Measurements from ENCODE around the gene MBD2.

MBD2 gene

DNA sequence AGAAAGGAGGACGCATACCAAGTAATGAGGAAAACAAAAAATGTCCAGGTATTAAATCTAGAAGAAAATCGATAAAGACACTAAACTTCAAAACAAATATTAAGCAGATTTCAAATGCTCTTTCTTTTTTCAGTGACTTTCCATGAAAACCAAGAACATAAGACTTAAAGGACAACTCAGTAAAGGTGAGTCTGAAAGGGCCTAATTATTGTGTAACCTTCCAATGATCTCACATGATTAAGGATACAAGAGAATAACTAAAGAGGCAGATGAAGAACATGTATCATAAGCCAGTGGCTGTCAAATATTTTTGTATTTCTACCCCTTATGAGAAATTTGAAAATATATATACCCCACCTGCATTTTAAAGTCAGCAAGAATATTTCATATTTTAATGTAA lies 30.7 kb downstream of the MBD2 start:
- DNase-seq: no peak

DNA sequence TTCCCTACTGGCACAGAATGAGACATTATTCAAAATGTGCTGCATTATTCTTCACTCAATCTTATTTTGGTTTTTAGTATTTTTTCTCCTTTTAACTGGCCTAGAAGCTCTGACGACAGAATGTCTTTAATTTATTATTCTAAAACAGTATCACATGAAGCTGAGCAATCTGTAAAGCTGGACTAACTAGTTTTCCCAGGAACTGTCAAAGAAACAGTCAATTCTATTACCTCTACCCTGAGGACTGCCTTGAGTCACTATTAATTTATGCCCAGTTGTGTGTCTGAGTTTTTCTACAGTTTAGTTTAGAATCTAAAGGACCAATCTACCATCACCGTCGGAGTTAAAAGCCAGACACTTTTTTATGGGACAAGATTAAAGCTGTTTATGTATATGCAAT lies 31.6 kb downstream of the MBD2 start:
- DNase-seq: no peak

DNA sequence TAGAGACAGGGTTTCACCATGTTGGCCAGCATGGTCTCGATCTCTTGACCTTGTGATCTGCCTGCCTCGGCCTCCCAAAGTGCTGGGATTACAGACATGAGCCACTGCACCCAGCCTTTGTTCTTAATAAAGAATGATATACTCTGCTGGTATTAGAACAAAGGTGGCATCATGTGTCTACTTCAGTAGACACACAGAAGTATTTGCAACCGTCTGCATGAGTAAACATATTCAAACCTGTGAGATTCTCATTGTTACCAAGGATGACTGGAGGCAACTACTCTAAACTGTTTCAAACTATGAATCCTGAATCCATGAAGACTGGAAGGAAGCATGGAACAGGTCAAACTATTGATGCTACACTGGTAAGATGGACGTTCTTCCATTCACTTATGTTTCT lies 32.1 kb downstream of the MBD2 start:
- DNase-seq: no peak

DNA sequence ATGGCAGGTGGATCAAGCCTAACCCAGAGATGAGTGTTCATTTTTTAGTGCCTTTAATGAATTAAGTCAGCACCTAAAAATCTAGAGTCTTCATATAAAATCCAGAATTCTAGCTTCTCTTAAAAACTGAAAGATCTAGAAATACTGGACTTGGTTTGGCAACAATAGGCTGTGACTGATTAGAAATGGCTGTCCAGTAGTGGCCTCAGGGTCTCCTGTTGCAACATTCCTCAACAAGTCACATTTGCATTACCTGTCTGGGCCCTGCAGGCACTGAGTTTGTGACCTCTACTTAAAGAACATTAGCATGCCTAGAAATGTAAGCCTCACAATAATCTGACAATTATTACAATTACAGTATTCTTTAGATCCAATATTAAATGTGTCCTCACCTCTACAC lies 33.1 kb downstream of the MBD2 start:
- DNase-seq: no peak

DNA sequence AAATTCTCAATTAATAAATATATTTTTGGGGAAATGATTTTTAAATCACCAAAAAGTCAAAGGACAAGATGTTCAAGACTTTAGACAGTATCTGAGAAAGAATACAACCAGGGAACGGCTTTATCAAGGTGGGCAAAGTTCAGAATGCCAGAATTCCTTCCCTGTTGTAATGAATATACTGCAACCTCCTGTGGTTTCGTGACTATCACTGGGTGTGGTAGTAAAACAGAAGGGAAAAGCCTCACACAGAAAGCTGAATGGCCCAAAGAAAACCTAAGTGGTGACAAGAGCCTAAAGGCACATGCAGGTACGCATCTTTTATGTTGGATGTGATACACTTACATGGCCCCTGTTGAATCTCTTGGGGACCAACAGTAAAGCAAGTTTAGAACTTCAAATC lies 37.1 kb downstream of the MBD2 start:
- no peak for DNase-seq

DNA sequence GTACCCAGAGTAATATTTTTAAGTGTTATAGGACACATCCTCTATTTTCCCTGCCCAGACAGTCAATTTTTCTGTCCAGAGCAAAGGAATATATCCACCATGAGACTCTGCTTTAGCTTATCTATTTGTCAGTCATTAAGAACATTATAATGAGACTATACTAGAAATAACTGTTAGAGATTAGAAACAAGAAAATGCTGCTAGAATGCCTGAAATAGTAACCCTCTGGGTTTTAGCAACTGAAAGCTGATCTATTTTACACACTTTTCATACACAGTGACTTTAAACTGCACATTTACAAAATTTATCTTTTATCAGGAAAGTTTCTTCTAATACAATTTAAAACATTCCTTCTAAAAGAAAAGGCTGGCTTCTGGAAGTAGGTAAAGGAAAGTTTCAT lies 39.6 kb downstream of the MBD2 start:
- DNase-seq: no peak

DNA sequence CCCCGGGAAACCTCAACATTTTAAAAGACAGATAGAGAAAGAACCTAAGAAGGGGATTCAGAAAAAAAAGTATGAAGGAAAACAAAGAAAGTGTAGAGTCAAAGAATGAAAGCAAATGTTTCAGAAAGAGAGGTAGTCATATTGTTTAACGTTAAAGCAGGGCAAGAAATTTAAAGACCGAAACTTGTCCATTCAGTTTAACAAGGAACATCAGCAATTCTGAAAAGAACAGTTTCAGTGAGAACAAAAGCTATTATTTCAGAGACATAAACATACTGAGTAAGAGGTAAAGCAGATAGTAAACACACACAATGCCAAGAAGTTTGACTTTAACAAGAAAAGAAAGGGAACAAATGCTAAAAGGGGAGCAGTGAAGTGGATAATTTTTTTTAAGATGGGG lies 41.1 kb downstream of the MBD2 start:
- no peak for DNase-seq

DNA sequence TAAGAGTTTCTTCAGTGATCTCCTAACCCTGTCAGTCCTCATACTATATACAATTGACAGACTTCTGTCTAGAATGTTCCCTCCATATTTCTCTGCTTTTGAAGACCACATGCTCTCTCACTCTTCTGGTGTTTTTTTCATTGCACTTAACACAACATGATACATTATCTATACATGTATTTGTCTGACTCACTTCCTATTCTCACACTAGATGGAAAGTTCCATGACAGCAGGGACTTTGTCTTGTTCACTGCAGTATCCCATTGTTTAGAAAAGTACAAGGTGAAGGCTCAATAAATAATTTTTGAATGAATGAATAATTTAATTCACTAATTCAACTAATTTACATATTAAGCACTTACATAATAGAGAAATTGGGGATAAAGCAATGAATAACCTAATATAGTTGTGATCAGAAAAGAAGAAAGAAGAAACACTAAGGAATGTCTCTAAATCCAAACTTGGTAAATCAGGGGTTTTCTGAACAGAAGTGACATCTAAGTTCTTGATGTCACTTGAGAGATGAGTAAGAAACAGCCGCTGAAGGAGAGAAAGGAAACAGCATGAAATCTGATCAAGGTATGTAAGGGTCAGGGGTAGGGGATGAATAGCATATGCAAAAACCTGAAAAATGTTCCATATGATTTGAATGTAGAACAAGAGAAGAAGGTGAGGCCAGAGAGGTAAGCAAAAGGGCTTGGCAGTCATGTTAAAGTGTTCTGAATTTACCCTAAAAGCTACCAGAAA lies 42.4 kb downstream of the MBD2 start:
- DNase-seq: no peak

DNA sequence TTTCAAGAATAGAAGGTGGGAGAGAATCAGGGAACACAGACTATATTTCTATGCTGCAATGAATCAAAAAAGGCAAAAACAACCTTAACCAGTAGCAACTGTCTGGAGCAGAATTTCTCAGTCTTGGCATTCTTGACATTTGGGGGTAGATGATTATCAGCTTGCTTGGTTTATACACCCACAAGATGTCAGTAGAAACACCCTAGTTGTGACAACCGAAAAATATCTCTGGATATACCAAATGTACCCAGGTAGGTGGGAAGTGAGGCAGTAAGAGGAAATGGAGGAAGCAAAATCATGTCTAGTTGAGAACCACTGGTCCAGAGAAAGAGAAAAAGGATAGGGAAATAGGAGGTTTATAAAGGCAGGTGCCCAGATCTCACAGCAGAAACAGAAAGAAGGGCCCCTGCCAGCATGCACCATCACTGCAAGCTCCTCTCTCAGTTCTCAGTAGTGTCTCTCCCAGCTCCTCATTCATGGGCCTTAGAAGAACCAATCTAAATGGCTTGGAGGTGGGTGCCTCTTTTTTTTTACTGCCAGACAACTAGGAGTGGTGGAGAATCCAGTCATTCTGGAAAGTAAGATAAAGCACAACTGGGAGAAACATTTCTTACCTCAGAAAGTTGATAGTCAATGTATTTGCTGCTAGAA lies 50.4 kb downstream of the MBD2 start:
- no peak for DNase-seq

DNA sequence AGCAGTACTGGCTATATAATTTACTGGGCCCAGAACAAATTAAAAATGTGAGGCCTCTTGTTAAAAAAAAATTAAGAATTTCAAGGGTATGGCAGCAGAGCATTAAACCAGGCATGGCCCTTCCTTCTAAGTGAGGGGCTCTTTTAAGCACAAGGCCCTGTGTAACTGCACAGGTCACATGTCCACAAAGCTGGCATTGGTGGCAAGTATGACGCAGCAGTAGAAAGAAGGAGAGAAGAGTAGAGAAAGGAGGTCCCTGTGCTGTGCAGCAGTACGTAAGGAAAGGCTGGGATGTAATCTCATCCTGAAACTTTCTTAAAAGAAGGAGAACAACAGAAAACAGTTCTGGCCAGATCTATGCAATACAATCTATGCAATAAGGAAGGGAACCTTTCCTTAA lies 51.2 kb downstream of the MBD2 start:
- DNase-seq: no peak

DNA sequence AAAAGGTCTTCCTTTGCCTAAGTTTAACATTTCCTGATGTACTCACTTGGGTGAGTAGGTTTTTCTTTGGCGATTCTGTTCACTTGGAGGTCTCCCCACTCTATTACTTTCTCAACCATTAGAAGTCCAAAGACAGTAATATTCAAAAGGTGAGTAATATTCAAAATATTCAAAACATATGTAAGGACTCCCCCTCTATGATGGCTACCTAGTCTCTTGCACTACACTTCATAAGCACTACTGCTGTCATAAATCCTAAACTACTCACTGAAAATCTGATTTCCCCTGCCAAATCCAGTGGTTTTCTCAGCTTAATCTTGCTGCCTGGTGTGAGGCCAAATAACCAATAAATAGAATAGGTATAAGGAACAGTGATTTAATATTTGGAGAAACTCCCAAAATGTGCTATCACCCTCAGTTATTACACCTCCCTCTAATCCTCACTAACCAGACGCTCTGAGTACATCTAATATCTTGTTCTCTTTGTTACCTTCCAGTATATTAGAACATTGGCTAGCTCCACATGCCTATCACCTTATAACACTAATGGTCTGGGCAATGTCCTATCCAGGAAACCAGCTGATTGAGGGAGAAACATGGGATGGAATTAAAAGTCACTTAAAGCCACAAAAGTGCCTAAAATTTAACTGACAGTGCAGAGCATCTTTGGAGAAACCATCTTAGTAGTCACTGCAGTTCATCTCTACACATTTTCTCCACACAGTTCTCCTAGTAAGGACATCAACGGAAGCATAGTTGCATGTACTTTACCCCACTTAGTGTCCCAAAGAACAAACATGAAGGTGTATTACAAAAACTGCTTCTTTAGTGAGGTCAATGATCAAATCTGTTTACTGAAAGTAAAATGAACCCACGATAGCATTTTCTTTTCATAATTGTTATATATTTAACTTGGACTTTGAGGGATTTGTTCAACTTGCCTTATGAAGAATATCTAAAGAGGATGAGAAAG lies 54.8 kb downstream of the MBD2 start:
- no peak for DNase-seq

DNA sequence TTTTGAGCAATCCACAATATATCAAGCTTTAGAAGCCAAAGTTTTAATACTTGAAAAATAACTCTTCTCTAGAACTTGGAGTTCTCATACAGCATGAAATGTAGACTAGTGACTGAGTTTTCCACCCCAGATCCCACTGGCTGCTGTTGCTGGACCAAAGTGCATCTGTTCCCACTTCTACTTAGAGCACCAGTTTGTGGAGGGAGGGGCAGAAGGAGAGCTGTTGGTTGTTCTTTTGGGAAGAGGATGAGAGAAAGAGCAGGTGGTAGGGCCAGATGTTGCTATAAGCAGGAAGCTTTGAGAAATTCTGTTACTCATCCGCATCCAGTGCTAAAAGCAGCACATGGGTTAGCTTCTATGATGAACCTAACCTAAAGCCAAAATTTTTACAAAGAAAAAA lies 59.0 kb downstream of the MBD2 start:
- no peak for DNase-seq

DNA sequence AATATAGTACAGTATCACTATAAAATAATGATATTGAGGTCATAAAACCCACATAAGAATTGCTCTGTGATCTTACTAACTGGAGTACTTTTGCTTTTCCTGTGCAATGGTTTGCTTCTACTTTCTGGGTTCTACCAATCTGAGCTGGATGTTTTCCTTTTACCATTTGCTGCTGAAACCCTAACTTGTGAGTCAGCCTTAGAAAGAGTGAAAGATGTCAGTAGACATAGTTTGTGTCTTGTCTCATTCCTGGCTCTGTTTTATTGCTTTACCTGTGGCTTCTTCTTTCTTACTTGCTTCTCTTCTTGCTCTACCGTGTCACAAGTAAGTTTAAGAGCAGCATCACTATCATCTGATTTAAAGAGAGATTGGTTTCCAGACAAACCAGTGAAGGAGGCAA lies 61.0 kb downstream of the MBD2 start:
- DNase-seq: no peak

DNA sequence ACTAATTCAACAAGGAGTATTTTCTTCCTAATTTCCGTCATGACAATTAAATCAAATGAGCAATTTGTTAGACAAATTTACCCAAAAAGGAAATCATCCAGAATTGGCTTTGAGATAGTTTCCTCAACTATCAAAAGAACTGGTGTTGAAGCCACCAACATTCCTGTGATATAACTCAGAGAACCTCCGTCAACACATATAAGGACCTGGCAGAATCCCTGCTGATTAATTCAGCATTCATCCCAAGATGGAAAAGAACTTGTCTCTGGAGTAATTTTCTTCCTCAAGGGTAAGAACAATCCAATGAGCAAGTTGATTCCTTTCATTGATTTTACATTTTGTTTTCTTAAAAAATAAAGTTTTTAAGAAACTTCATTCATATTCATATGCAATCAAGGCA lies 62.0 kb downstream of the MBD2 start:
- no peak for DNase-seq

DNA sequence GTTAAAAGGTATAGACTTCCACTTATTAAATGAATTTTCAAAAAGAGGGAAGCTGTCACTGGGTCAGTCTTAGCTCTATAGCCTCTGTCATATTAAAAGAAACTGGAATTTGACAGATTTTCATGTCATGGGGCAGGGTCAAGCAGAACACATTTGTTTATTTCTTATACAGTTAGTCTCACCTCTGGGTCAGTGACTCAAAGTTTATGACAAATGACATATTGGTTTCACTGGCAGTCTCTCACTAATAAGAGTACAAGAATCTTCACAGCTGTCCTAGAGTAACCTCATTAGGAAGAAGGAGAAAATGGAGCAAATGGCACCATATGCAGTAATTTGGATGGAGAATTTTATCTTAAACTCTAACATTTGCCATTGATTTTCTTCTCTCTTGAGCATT lies 63.2 kb downstream of the MBD2 start:
- DNase-seq: no peak

DNA sequence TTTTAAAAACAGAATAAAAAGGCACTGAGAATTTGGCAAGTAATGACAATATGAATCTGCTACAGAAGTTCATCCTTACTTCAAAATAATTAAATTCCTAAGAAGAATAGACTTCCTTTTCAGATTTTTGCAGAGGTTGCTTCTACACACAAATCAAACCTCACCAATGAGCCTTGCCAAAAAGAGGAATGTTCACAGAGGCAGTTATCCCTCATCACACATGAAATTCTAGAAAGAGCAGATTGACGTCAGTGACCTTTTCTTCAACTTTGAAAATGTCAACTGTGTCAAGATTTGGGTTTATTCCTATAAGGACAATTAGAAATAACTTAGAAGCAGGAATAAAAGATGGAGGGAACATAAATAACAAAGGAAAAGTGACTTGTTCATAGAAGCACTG lies 64.6 kb downstream of the MBD2 start:
- no peak for DNase-seq

DNA sequence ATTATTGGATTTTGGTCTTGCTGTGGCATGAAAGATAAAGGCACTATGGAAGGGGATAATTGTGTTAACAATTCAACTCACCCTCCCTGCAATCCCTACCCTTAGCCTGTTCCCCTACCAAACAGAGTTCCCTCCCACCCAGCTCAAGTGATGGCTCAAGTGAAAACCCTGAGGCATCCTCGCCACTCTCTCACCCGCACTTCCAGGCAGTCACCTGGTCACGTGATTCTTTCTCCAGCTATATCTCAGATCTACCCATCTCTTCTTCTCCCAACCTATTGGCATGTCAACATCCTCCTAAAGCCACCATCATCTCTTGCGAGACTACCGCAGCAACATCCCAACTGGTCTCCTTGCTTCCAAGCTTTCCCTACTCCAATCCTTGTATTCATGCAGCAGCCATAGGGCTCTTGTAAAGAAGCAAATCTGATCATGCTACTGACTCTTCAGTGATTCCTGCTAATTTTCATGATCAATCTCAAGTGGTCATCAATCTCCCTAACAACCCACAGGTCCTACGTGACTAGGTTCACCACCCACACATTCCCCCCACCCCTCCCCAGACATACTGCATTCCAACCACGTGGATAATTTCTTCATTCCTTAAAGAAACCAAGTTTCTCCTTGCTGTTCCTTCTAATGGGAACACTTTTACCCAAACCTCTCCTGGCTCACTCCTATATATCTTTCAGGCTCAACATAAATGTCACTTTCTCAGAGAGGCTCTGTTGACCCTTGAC lies 66.7 kb downstream of the MBD2 start:
- no peak for DNase-seq

DNA sequence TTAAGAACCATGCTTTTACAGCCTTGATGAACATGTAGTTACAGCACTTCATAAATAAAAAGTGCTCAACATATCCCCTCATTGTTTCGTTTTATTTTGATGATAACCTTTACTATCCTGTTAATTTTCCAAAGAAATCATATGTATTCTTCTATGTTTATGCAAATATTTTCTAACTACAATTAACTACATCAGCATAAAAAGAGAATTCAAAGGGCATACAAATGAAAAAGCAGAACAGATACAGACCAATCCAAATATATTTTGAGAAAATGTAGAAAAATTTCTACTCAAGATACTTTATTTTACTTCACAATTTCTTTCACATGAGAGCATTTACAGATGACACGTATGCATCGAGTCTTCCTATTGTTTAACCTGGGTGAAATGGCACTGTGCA lies 69.1 kb downstream of the MBD2 start:
- no peak for DNase-seq

DNA sequence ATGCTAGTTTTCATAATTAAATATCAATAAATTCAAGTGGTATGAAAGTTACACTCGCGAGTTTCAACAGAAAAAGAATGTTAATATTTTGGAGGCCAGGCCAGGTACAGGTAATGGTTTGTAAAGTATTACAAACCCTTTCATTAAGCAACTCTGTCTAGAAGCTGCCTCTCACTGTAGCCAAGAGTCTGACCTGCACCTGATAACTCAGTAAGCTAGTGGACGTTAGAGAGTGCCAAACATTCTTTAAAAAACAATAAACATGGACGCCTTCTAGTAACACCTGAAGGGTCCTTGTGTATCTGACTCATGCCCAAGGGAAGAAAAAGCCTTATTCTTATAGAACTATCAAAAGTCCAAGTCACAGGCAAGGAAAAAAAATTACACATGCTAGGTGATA lies 70.2 kb downstream of the MBD2 start:
- DNase-seq: no peak

DNA sequence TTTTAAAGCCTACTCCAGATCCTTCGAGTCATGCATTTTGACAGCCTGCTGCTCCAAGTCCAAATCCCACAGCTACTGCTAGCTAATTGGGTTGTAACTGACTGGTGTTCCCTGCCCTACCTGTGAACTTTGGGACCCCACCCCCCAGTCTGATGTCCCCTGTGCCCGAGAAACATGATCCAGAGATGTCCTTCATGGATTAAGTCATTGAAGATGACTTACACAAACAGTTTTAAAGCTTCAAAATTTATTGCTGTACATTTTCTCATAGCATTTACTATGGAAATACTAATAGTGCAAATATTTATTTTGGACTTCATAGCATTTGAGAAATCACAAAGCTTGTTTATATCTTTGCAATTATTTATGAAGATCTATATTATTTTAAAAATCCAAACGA lies 73.1 kb downstream of the MBD2 start:
- DNase-seq: no peak

DNA sequence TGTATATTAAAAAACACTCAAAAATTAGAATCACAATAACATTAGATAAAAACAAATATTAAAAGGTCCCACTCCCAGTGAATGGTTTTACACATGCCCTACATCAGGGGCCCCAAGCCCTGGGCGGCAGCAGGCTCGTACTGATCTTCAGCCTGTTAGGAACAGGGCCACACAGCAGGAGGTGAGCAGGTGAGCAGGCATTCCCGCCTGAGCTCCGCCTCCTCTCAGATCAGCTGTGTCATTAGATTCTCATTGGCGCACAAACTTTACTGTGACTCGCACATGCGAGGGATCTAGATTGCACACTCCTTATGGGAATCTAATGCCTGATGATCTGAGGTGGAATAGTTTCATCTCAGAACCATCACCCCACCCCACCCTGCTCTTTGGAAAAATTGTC lies 74.2 kb downstream of the MBD2 start:
- DNase-seq: no peak

DNA sequence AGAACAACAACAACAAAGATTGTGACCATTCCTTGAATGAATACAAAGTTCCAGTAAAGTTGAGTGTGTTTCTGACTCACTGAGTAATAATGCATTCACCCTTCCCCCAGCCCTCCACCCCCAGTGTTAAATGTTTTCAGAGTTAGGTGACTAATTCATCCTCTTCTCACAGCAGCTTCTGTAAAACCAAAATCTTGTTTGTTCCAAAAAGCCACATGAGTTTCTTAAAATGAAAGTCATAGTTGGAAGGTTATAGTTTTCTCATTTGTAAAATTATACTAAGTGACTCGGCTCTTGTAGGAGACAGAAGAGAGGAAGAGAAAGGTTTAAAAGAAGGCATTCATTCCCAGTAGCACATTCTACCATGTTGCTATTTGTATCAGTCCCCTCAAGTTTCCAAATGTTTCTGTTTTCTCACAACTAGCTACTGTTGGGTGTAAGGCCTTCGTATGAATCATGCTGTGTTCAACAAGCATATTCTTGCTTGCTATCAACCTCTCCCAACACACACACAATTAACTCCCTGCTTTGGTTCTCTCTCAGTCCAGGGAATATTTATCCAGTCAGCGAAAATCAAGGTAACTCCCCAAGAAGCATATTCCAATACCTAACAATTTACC lies 75.3 kb downstream of the MBD2 start:
- no peak for DNase-seq

DNA sequence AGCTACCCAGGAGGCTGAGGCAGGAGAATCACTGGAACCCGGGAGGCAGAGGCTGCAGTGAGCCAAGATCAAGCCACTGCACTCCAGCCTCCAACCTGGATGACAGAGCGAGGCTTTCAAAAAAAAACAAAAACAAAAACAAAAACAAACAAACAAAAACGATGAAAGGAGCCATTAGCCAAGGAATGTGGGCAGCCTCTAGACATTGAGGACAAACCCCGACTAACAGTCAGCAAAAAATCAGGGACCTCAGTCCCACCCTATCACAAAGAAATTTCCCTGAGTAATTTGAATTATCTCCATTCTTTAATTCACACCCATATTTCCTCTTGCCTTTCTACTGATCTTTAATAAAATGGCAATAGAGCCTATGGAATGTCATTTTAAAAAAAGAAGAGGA lies 75.8 kb downstream of the MBD2 start:
- no peak for DNase-seq

Measured in NCI-H2029 (cell line).